Activated T-helper 2 cell treated with anti-CD3 and anti-CD28 coated beads, Interferon-gamma antibody, Interleukin-2, Interleukin-4, amounts not matched to agents 10 μg/mL and 5 μg/mL and 100 μg/mL, durations not matched to agents 14 hours and 24 hours and 36 hours (primary cell): ENCODE data around the gene DHX35. TPM values are rescaled to one million over a fixed set of nuclear protein-coding genes. Genes with fewer than 3 reads are reported as not detected.
A peak's percentile ranks its signal among the peaks of the same experiment; 100 is the strongest.

Experiments
- DNase-seq: peaks from one replicate; pipeline ENCODE4 v3.0.0; 2021; ENCODE audit warnings: low spot score
- H3K27ac Mint-ChIP-seq: one replicate; pipeline ENCODE4 v1.8.0; 2021; ENCODE audit warnings: mixed read lengths
- H3K27me3 Mint-ChIP-seq: one replicate; pipeline ENCODE4 v1.8.0; 2021; ENCODE audit warnings: low read depth, mixed read lengths
- H3K36me3 Mint-ChIP-seq: one replicate; pipeline ENCODE4 v1.8.0; 2021; ENCODE audit warnings: low read depth, mixed read lengths
- H3K4me1 Mint-ChIP-seq: one replicate; pipeline ENCODE4 v1.8.0; 2021; ENCODE audit warnings: low read depth, mixed read lengths
- H3K4me3 Mint-ChIP-seq: one replicate; pipeline ENCODE4 v1.8.0; 2021; ENCODE audit warnings: low read depth, mild to moderate bottlenecking, moderate library complexity, mixed read lengths
- H3K9me3 Mint-ChIP-seq: one replicate; pipeline ENCODE4 v1.8.0; 2021; ENCODE audit warnings: mixed read lengths
- intact Hi-C: fragments of 100-400 bp; cut with micrococcal nuclease; formaldehyde crosslinking; loops from one replicate; pipeline ENCODE4 v1.15.1; 2023
- total RNA-seq: library from RNA; stranded (reverse); gene quantifications from 2 replicates; pipeline ENCODE4 v1.2.3, GENCODE V29; 2022

Gene DHX35
- total RNA-seq, 1 donor from 2014 or later, result 14.8 TPM

GRCh38 chr20:39066471-39067242 lies 104.5 kb downstream of the DHX35 start:
- H3K4me1 Mint-ChIP-seq, result no peaks in the 10 kb centered on the region

GRCh38 chr20:39067526-39068216 lies 105.5 kb downstream of the DHX35 start:
- Mint-ChIP-seq H3K4me1 (no peaks in the 10 kb centered on the region), H3K36me3 (no peaks in the 10 kb centered on the region), H3K4me3 (no peak overlapping the region), H3K27me3 (peaks cover 9% of the 10 kb centered on the region), H3K9me3 (no peaks in the 10 kb centered on the region), H3K27ac (no peak overlapping the region)
- no peak for DNase-seq
- intact Hi-C loops, result no loop called here

More at GRCh38 chr20:39066471-39067242, 104.5 kb downstream of the DHX35 start:
- no peaks in the 10 kb centered on the region for H3K9me3 Mint-ChIP-seq
- H3K36me3 Mint-ChIP-seq, result no peaks in the 10 kb centered on the region
- intact Hi-C loops, result no loop called here
- H3K4me3 Mint-ChIP-seq, result no peak overlapping the region
- peaks cover 9% of the 10 kb centered on the region for H3K27me3 Mint-ChIP-seq
- H3K27ac Mint-ChIP-seq, result no peak overlapping the region
- DNase-seq, result no peak

- no peak overlapping the region for H3K27ac Mint-ChIP-seq
- H3K27me3 Mint-ChIP-seq, result peaks cover 27% of the 10 kb centered on the region
- H3K4me1 Mint-ChIP-seq, result no peaks in the 10 kb centered on the region
- no peaks in the 10 kb centered on the region for H3K9me3 Mint-ChIP-seq
- DNase-seq, result no peak
- H3K4me3 Mint-ChIP-seq, result no peak overlapping the region
- intact Hi-C loops, result no loop called here
- no peaks in the 10 kb centered on the region for H3K36me3 Mint-ChIP-seq
Measured at GRCh38 chr20:39069976-39070375, 107.8 kb downstream of the DHX35 start.

DNA sequence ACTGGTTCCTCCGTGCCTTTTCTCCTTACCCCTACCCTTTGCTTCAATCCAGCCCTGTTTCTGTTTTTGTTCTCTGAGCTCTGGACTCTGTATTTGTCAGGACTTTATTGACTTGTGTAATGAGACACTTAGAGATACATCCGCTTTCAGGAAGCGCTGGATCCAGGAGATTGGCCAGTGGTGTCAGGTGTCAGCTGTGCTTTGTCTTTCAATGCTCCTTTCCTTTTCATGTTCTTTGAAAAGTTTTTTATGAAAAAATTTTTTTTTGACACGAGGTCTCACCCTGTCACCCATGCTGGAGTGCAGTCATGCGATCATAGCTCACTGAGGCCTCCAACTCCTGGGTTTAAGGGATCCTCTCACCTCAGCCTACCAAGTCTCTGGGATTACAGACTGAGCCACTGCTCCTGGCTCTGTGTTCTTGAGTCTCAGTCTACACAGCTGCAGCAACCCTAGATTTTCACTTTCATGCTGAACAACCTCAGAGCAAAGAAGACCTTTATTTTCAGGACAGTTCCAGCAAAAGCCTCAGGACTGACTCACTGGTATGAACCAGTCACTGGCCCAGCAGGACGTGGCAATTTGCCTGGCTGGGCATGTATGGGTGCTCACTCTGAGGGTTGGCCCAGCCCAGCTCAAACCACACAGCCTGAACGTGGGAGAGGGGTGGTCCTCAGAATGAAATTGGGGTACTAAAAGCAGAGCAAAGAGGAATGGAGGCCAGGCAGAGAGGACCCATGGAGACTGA lies 108.5 kb downstream of the DHX35 start:
- no peaks in the 10 kb centered on the region for H3K36me3 Mint-ChIP-seq
- H3K4me1 Mint-ChIP-seq, result no peaks in the 10 kb centered on the region
- H3K27me3 Mint-ChIP-seq, result peaks cover 27% of the 10 kb centered on the region
- H3K4me3 Mint-ChIP-seq, result no peak overlapping the region
- DNase-seq, result no peak
- no peaks in the 10 kb centered on the region for H3K9me3 Mint-ChIP-seq
- intact Hi-C loops, result no loop called here
- H3K27ac Mint-ChIP-seq, result no peak overlapping the region

GRCh38 chr20:39072132-39072531 lies 110.0 kb downstream of the DHX35 start:
- Mint-ChIP-seq H3K4me3 (no peak overlapping the region), H3K36me3 (no peaks in the 10 kb centered on the region), H3K9me3 (no peaks in the 10 kb centered on the region), H3K27ac (no peak overlapping the region), H3K27me3 (peaks cover 31% of the 10 kb centered on the region), H3K4me1 (no peaks in the 10 kb centered on the region)
- no peak for DNase-seq
- intact Hi-C loops, result no loop called here

- no peak overlapping the region for H3K4me3 Mint-ChIP-seq
- H3K9me3 Mint-ChIP-seq, result no peaks in the 10 kb centered on the region
- no peak for DNase-seq
- no peaks in the 10 kb centered on the region for H3K36me3 Mint-ChIP-seq
- H3K27ac Mint-ChIP-seq, result no peak overlapping the region
- H3K4me1 Mint-ChIP-seq, result no peaks in the 10 kb centered on the region
- intact Hi-C loops, result no loop called here
- H3K27me3 Mint-ChIP-seq, result peaks cover 33% of the 10 kb centered on the region
Measured at GRCh38 chr20:39072653-39073052, 110.5 kb downstream of the DHX35 start.

DNA sequence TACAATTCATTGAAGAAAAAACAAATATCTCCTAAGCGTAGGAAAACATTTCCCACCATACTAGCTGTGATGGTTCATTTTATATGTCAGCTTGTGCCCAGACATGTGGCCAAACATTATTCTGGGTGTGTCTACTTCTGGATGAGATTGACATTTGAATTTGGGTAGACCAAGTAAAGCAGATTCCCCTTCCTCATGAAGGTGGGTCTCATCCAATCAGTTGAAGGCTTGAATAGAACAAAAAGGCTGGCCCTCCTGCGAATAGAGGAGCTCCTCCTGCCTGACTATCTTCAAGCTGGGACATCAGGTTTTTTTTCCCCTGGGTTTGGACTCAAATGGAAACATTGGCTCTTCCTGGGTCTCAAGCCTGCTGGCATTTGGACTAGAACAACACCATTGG lies 113.6 kb downstream of the DHX35 start:
- Mint-ChIP-seq H3K27ac (no peak overlapping the region), H3K4me1 (peaks cover 3% of the 10 kb centered on the region), H3K27me3 (peaks cover 39% of the 10 kb centered on the region), H3K9me3 (no peaks in the 10 kb centered on the region), H3K4me3 (no peak overlapping the region), H3K36me3 (no peaks in the 10 kb centered on the region)
- intact Hi-C loops, result no loop called here
- DNase-seq, result no peak

- peaks cover 3% of the 10 kb centered on the region for H3K4me1 Mint-ChIP-seq
Measured at GRCh38 chr20:39076958-39077357, 114.8 kb downstream of the DHX35 start.

DNA sequence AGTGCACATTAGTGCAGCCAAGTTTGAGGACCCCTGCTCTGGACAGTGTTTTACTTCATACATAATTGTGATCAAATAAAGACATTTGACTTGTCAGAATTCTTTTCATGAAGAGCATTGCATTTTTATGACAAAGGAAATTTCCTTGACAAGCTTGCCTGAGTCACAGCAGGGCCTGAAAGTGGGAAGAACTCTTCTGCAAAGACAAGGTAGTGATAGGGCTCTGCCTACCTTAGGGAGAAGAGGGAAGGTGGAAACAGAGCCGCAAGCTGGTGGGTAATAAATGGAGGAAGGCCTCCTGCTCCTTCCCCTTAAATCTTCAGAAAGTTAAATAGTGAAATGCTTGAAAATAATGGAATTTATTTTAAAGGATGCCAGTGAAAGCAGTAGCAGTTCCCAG lies 118.2 kb downstream of the DHX35 start:
- intact Hi-C loops, result no loop called here
- H3K9me3 Mint-ChIP-seq, result no peaks in the 10 kb centered on the region

More at GRCh38 chr20:39076958-39077357, 114.8 kb downstream of the DHX35 start:
- Mint-ChIP-seq H3K9me3 (no peaks in the 10 kb centered on the region), H3K27ac (no peak overlapping the region), H3K36me3 (no peaks in the 10 kb centered on the region), H3K4me3 (no peak overlapping the region), H3K27me3 (peaks cover 35% of the 10 kb centered on the region)
- intact Hi-C loops, result no loop called here
- no peak for DNase-seq

DNA sequence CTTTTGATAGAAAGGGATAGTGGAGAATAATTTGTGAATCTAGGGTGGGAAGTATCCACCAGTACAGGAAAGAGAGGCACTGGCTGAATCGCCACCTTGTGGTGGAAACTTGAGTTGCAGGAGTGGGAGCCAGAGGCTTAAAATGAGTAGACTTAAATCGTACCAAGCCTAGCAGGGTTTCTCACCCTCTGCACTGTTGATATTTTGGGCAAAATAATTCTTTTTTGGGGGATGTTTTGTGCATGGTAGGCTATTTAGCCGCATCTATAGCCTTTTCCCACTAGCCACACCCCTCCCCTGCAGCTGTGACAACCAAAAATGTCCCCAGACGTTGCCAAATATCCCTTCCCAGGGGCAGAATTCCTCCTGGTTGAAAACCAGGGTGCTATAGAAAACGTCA lies 119.1 kb downstream of the DHX35 start:
- peak; percentile 63 for DNase-seq
- no peak overlapping the region for H3K4me3 Mint-ChIP-seq
- peaks cover 3% of the 10 kb centered on the region for H3K4me1 Mint-ChIP-seq
- H3K36me3 Mint-ChIP-seq, result no peaks in the 10 kb centered on the region
- no peaks in the 10 kb centered on the region for H3K9me3 Mint-ChIP-seq
- H3K27ac Mint-ChIP-seq, result no peak overlapping the region
- intact Hi-C loops, result loop anchor here (1.0 kb wide), 1 partner anchor 31 kb away; no protein-coding TSS in a partner anchor
- H3K27me3 Mint-ChIP-seq, result peaks cover 29% of the 10 kb centered on the region

More for the DNA sequence above, 118.2 kb downstream of the DHX35 start:
- peaks cover 3% of the 10 kb centered on the region for H3K4me1 Mint-ChIP-seq
- no peak overlapping the region for H3K27ac Mint-ChIP-seq
- no peak overlapping the region for H3K4me3 Mint-ChIP-seq
- peaks cover 26% of the 10 kb centered on the region for H3K27me3 Mint-ChIP-seq
- no peaks in the 10 kb centered on the region for H3K36me3 Mint-ChIP-seq
- DNase-seq, result no peak

DNA sequence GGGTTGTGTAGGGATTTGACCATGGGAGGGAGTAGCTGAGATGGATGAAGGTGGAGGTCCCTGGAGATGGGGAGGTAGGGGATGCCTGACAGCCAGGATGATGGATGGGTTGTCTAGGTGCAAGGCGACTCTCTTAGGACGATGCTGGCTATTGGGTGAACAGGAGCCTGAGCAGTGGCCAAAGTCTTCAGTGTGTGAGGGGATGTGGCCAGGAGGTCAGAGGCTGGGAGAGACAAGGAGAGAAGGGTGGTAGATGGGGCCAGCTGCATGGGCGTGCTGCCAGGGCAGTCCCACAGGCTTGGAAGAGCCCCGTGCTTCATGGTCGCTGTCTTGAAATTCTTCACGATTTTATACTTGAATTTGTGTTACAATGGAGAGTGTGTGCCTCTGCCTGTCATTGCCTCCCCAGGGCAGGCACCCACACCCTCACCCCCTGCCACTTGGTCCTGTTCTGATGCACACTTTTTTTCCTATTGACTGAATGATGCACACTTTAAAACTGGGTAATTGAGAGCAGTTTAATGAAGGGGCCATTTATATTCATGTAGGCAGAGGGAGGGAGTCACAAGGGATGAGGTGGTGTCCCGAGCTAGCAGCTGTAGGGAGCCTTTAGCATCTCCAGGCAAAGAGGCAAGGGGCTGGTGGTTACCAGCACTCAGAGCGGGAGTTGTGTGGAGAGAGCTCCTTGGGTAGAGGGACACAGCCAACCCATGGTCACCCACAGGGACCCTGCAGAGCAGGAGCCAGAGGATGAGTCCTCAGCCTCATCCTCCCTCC lies 120.7 kb downstream of the DHX35 start:
- H3K27ac Mint-ChIP-seq, result no peak overlapping the region
- peaks cover 3% of the 10 kb centered on the region for H3K4me1 Mint-ChIP-seq
- no peaks in the 10 kb centered on the region for H3K36me3 Mint-ChIP-seq
- peaks cover 23% of the 10 kb centered on the region for H3K27me3 Mint-ChIP-seq
- no peaks in the 10 kb centered on the region for H3K9me3 Mint-ChIP-seq
- no peak for DNase-seq
- H3K4me3 Mint-ChIP-seq, result no peak overlapping the region
- intact Hi-C loops, result no loop called here

DNA sequence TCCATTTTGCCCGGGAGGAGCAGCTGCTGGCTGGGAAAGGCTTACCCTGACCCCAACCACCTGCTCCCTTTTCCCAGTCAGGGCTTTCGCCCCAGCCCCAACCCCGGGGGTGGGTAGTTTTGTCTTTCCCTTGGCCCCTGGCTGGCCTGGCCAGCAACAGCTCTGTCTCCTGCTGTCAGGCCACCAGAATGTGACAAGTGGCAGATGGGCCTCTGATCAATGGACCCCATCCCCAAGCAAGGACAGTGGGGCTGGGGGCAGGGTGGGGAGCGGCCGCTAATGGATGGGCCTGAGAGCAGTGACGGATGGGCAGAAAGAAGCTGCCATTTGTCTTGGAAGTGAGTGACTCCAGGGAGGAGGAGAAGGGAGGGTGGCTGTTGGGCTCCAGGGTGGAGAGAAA lies 121.6 kb downstream of the DHX35 start:
- H3K9me3 Mint-ChIP-seq, result no peaks in the 10 kb centered on the region
- no peak overlapping the region for H3K27ac Mint-ChIP-seq
- no peak for DNase-seq
- H3K4me1 Mint-ChIP-seq, result peaks cover under 1% of the 10 kb centered on the region
- no peaks in the 10 kb centered on the region for H3K36me3 Mint-ChIP-seq
- H3K4me3 Mint-ChIP-seq, result no peak overlapping the region
- intact Hi-C loops, result no loop called here
- peaks cover 18% of the 10 kb centered on the region for H3K27me3 Mint-ChIP-seq
